ENCODE measurements around the gene TASOR2. TPM values are rescaled to one million over a fixed set of nuclear protein-coding genes. Genes with fewer than 3 reads are reported as not detected.

TASOR2 gene
- total RNA-seq, 1 donor from 2014 or later, result 36.1 TPM

DNA sequence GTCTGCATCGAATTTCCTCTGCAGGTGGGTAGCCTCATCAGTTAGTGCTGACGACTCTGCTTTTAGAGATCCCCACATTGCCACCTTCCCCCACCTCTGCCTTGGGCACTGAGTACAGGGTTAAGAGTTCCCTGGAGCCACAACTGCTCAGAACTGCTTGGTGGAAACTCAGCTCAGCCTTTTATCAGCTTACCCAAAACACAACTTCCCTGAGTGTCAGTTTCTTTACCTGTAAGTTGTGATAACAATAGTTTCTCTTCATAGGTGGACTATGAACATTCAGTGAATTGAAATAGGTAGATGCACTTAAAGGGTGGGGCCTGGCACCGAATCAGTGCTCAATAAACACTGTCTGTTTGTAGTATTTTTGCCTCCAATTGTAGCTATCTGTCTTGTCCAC is 29.5 kb upstream of the TASOR2 start:
- DNase-seq (ENCODE audit: low read depth), result no peak
- H3K4me3 ChIP-seq (ENCODE audit: low read depth, low read length), result no peak overlapping the region
- TF ChIP-seq, protein P1, sequence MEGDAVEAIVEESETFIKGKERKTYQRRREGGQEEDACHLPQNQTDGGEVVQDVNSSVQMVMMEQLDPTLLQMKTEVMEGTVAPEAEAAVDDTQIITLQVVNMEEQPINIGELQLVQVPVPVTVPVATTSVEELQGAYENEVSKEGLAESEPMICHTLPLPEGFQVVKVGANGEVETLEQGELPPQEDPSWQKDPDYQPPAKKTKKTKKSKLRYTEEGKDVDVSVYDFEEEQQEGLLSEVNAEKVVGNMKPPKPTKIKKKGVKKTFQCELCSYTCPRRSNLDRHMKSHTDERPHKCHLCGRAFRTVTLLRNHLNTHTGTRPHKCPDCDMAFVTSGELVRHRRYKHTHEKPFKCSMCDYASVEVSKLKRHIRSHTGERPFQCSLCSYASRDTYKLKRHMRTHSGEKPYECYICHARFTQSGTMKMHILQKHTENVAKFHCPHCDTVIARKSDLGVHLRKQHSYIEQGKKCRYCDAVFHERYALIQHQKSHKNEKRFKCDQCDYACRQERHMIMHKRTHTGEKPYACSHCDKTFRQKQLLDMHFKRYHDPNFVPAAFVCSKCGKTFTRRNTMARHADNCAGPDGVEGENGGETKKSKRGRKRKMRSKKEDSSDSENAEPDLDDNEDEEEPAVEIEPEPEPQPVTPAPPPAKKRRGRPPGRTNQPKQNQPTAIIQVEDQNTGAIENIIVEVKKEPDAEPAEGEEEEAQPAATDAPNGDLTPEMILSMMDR (conservative IDR thresholded peaks at IDR 0.05; ENCODE audit: low read depth, low read length), result no peak

DNA sequence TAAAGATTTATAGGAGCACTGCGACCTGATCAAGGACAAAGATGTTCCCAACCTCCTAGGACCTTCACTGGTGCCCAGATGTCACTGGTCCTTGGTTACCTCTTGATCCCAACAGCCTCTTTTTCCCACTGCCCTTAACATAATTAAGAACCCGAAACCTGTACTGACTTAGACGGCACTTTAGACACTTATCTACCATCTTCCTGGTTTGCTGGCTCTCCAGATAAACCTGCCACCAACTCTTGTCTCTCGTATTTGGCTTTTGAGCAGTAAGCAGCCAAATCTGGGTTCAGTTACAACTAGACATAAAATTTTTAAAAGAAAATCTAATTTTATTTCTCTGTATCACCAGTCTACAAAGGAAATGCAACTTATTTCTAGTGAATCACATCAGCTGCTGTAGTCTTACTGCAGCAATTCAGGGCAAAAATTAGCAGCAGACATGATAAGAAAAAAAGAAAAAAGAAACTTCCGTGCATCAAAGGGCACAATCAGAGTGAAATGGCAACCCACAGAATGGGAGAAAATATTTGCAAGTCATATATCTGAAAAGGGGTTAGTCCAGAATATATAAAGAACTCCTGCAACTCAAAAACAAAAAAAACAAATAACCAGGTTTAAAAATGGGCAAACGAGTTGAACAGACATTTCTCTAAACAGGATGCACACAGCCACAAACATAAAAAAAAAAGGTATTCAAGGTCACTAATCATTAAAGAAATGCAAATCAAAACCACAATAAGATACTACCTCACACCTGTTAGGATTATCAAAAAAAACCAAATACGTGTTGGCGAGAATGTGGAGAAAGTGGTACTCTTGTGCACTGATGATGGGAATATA is 27.7 kb upstream of the TASOR2 start:
- TF ChIP-seq, protein P1 (conservative IDR thresholded peaks at IDR 0.05; ENCODE audit: low read depth, low read length), result no peak
- no peak overlapping the region for H3K4me3 ChIP-seq (ENCODE audit: low read depth, low read length)
- DNase-seq (ENCODE audit: low read depth), result no peak

DNA sequence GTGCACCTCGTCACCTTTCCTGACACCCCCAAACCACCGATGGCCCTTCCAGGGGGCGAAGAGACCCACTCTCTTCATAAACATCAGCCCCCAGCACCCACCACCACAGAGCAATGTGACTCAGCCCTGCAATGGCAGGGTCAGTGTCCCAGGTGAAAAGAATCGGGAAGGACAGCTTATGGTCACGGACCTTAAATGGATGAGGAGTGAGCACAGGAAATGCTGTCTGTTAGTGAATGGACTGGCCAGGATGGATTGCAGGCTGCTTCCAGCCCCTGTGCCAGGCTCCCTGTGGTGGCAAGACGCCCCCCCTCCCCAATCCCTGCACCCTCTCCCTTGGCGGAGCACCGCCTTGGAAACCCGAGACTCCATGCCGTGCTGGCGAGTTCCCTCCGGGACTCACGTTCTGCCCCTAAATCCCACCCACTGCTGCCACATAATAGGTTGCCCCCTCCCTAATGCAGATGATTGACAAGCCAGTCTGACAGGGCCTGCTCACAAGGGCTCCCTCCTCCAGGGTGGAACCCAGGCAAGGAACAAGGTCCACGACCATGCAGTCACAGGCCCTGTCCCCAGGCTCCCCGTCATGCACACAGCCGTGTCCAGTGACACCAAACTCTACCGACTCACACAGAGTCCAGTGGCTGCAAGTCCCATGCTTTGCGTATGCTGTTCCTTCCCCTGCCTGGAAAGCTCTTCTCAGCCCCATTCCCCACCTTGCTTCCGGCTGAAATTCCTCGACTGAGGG is 25.6 kb upstream of the TASOR2 start:
- TF ChIP-seq, protein P1 (conservative IDR thresholded peaks at IDR 0.05; ENCODE audit: low read depth, low read length), result no peak

DNA sequence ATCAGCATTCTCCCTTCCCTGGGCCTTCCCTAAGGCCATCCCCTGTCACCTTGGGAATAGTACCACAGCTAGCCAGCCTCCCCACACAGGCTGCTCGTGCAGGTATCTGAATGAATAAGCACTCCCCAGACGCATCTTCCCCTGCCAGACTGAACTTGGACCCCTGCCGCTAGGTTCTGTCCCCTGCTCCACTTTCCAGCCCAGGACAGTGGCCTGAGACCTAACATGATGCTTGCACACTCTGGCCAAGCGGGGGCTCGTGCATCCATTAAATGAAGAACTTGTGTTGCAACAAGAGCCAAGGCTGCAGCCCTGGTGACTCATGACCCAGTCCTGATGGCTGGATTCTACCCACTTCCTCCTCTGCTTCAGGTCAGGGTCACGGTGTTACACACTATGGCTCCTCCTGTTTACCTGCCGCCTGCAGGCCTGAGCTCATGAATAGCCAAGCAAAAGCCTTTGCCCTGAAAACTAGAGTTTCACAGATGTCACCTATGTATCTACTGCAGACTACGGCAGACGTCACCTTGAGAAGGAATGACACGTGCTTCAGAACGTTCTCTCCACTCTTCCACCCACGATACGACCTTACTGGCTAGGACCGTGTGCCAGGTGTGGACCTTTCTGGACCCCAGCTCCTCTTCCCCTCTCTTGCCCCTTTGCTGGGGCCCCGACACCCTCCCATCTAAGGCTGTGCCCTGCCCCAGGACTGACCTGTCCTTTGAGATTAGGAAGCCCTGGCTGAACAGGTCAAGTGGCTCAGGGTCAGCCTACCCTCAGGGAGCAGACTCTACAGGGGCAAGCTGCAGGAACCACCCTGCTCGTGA is 24.7 kb upstream of the TASOR2 start:
- TF ChIP-seq, protein P1 (conservative IDR thresholded peaks at IDR 0.05; ENCODE audit: low read depth, low read length), result no peak
- H3K4me3 ChIP-seq (ENCODE audit: low read depth, low read length), result no peak overlapping the region
- peak; percentile 70 for DNase-seq (ENCODE audit: low read depth)

More for the DNA sequence above, 25.6 kb upstream of the TASOR2 start:
- no peak overlapping the region for H3K4me3 ChIP-seq (ENCODE audit: low read depth, low read length)
- DNase-seq (ENCODE audit: low read depth), result no peak

DNA sequence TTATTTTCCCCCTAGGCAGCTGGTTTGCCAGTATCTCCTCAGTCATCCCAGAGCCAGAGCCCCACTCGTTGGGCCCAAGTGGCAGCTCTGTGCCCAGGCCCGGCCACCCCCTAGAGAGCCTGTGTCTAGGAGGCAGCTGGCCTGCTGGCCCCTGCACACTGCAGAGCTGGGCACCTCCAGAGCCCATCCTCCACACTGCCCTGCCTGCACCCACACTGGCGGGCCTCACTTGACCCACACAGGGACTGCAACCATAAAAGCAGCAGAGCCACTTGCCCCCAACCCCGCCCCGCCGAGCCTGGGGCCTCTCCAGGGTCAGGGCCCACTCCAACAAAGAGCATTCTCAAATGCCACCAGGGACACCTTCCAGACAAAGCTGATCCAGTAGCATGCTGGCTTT is 23.6 kb upstream of the TASOR2 start:
- no peak overlapping the region for H3K4me3 ChIP-seq (ENCODE audit: low read depth, low read length)
- DNase-seq (ENCODE audit: low read depth), result no peak
- TF ChIP-seq, protein P1 (conservative IDR thresholded peaks at IDR 0.05; ENCODE audit: low read depth, low read length), result no peak

DNA sequence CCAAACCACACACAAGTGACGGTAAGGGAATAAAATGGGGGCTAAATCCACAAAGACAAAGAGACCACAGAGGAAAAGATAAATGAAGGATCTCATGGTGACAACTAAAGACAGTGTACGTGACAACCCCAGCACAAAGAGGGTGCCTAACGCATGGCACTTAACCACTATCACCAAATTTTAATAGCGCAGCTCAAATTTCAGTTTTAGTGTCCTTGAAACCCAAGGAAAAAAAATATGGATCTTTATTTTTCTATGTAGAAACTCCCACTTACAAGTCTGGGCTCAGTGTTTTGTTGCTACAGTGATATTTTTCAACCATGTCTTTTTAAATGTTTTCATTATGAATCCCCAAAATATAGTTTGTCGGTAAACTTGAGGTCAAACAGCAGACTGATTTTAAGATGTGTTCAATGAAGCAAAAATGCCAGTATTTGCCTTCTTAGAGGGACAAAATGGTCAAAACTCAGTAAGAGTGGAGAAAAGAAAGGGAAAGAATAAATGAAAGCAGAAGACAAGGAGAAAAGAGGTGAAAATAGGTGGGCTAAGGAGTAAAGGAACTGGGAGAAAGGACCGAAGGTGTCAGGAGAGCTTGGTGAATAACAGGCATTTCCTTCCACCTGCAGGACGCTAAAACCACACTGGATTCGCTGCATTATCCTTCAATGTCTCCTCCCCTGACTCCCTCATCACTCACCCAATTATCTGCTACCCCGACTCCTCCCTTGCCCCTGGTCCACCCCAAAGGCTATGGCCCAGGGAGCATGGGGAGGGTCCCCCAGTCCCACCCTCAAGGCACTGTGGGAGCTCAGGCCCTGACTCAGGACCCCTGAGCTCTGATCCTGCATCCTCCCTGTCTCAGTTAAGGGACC is 21.7 kb upstream of the TASOR2 start:
- no peak for DNase-seq (ENCODE audit: low read depth)
- H3K4me3 ChIP-seq (ENCODE audit: low read depth, low read length), result no peak overlapping the region
- TF ChIP-seq, protein P1 (conservative IDR thresholded peaks at IDR 0.05; ENCODE audit: low read depth, low read length), result no peak

Data from epithelial cell of proximal tubule (primary cell).